Activated T-helper 1 cell treated with anti-CD3 and anti-CD28 coated beads, Interleukin-2, amount 50 U/mL, for 16 hours (primary cell): ENCODE data around the gene RSPO4.
"Not testable (repeated sequence)": the region's sequence is repeated elsewhere in the genome, so short reads cannot be mapped to it uniquely, and the experiment has no call there.

Experiments
- DNase-seq, 2 donors: peaks; one replicate each; pipeline ENCODE4 v3.0.0-alpha.2; 2020; ENCODE audit warnings: low read depth in 1 of 2, low spot score in 1 of 2

The RSPO4 gene

DNA sequence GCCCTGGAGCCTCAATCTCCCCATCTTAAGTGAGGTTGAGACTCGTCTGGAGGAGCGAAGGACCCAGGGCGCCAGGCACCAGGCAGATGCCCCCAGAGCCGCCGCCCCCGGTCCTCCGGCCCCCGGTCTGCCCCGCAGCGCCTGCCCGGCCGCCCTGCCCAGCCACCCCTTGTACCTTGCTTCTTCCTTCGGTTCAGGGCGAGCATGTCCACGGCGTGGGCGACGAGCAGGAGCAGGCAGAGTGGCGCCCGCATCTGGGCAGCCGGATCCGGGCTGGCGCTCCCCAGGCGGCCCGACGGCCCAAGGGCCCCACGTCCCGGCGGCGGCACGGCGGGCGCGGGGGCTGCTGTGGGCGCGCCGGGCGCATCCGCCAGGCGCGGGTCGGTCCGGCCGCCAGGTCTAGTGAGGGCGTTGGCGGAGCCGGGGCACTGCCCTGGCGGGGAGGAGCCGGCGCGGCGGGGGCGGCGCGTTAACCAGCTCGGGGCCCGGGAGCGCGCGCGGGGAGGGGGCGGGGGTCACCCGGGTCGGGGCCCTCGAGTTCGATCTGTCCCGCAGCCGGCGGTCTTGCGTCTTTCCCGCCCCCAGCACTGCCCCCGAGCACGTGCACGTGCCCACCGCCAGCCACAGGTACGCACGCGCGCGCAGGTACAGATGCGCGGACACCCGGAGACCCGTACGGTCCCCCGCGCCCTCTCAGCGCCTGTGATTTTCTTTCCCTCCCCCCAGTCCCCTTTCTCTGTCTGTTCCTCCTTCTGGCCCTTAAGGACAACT is at the start of gene RSPO4:
Gene RSPO4, minus strand, starts transcription at position 401 of the 771 bp plus-strand sequence. Its CDS starts 147 bp downstream, at position 254.
- no peak for DNase-seq

DNA sequence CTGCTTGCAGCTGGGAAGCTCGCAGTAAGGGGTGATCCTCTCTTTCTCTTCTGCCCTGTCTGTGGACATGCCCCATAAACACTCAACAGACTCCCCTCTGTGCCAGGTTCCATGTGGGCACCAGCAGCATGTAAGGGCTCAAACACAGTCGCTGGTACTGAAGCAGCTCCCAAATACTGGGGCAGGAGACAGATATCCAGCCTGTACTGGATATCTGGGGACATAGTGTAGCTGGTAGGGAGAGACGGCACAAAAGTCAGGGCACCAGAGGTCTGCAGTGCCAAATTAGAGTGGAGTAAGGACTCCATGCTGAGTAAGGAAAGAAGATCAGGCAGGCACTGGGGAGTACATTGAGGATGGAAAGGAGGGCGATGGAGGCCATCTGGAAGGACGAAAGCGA is 48.3 kb upstream of the RSPO4 start:
- DNase-seq, result no peak

DNA sequence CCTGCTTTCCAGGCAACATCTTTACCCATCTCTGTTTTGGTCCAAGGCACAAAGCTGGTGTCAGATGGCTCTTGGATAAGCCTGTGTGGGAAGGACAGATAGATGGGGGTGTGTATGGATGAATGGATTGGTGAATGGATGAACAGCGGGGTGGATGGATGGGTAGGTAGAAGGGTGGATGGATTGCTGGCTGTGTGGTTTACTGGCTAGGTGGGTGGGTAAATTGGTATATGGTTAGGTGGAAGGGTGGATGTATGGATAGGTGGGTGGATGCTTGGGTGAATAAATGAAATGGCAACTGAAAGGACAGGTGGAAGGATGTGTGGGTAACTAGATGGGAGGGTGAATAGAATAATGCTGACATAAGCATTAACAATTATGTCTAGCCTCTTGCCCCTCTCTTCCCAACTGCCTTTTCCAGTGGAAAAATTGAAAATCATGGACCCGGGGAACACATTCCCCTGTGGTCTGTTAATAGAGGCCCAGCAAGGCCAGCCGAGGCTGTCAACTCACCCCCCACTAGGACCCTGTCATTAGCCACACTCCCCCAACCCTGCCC is 43.8 kb upstream of the RSPO4 start:
- DNase-seq, result no peak

DNA sequence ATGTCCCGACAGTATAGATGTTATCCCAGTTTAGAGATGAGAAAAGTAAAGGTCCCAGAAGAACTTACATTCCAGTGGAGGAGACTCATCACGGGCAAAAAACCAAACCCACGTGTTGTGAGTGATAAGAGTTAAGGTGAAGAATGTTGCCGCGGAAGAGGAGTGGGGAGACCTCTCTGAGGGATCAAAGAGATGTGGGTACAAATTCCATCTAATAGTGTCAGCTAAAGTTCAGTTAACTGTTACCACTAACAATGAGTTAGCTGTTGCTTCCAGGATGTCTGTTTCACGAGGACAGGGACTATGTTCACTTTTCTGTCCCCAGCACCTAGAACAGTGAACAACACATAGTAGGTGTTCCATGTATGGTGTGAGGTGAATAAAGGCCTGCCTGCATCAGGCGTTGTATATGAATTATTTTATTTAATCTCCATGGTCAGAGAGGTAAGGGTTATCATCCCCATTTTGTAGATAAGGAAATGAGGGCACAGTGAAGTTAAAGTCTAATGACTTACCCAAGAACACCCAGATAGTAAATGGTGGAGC is 39.8 kb upstream of the RSPO4 start:
- DNase-seq, result no peak

DNA sequence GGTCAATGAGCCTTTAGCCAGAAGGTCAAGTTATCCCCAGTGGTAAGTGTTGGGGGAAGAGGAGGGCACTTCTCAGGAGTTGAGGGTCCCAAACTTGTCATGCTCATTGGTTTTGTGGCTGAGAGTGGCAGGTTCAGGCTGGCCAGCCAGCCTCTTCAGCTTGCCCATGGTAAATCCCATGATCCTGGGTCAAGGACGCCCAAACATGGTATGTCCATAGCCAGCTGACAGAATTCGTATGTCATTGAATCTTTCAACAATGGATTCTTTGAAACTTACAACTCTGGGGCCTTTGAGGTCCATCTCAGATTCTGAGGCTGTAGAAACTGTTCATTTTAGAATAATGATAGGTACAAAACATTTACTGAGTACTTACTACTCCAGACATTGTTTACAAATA is 36.1 kb upstream of the RSPO4 start:
- DNase-seq, result no peak

DNA sequence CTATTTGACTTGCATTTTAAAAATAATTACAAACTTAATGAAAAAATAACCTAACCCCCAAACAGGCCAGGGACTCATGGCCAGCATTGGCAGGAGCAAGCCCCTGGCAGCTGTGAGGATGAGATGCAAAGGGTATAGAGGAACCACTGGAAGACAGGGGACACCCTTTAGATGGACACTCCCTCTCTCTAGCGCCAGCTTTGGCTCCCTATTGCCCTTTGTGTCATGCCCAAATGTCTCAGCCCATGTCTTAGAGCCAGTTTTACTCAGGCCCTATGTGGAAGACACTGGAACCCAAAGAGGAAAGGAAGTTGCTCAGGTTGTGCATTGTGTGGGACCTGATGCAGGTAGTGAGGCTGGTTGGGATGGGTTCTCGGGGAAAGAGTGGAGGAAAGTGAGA is 34.9 kb upstream of the RSPO4 start:
- DNase-seq, result no peak

DNA sequence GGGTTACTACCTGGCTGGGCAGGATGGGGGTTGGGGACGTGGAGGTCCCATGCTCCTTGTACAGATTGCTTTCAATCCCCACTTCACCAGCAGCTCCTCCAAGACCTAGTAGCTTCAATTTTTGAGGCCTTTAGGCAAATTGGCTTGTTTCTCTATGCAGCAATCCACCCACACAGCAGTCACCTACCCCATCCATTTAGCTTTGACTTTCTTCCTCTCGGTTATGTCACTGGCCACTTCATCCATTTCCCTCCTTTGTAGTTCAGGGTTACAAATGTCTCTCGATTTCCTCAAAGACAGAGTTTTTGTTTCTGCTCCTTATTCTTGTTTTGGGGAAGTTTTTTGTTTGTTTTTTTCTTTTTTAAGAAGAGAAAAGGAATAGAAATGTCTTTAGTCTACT is 33.4 kb upstream of the RSPO4 start:
- no peak for DNase-seq

DNA sequence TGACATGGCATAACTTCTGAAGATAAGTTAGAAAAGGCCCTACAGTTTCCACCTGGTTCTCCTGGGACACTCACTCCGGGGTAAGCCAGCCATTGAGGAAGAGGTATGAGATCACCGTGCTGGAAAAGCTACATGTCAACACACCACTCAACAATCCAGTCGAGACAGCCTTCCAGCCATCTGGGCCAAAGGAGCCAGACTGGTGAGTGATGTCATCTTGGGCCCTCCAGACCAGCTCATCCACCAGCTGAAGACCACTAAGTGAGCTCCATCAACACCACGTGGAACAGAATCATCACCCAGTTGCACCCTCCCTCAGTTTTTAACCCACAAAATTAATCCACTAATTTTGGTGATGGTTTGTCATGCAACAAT is 32.3 kb upstream of the RSPO4 start:
- no peak for DNase-seq

DNA sequence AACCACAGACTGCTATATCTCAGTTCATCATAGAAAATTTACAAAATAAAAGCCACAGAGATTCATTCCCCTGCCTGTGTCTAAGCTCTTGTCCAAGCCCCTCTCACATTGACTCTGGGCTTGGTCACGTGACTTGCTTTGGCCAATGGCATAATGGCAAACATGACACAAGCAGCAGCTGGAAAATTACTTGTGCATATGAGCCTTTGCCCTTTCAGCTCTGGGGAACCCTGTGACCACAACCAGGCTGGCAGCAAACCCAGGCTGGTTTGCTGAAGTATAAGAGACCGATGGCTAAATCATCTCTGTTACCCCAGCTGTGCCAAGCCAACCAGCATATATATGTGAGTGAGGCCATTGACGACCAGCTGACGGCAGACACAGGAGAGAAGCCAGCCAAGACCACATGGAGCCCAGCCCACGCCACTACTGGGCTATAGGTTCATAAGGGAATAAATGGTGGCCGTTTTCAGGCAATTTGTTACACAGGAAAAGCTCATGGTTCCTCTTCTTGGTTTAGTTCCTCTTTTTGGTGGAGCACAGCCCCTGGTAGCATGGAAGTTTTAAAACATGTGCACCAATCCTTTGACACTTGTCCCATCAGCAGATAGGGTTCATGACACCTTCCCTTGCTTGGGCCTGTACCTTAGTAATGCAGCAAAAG is 31.8 kb upstream of the RSPO4 start:
- no peak for DNase-seq

DNA sequence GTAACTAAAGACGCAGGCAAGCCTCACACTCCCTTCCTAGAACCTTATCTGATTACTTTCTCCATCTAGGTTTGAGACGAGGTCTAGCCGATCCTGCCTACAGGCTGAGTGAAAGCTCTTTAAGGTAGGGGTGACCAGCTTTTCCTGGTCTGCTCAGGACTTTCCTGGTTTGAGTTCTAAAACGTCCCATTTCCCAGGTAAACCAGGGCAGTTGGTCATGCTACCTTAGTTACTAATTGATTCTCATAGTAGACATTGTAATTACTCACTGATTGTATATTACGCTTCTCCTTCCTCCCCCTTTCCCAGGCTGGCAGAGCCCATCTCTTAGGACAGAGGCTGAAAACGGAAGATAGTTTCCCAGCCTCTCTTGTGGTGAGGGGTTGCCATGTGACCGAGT is 27.9 kb upstream of the RSPO4 start:
- DNase-seq, result no peak

DNA sequence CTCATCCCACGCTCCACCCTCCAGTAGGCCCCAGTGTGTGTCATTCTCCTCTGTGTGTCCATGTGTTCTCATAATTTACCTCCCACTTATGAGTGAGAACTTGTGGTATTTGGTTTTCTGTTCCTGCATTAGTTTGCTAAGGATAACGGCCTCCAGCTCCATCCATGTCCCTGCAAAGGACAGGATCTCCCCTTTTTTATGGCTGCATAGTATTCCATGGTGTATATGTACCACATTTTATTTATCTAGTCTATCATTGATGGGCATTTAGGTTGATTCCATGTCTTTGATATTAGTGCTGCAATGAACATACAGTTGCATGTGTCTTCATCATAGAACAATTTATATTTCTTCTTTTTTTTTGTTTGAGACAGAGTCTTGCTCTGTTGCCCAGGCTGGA is 24.1 kb upstream of the RSPO4 start:
- DNase-seq, result not testable (repeated sequence)

DNA sequence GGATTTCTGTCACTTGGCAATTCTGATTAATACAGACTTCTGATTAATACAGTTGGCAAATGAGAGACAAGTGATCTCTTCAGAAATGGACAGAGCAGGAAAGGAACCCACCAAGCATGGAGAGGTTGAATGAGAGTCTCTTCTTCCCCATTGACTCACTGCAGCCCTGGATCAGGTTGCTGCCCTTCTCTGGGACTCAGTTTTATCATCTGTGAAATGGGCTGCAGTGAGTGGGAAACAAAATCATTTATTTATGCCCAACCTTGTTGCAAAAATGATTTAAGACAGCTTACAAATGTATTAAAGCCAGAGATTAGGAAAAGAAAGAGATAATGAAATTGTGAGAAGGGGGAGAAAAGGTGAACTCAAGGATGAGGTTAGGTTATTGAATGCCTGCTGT is 20.8 kb upstream of the RSPO4 start:
- no peak for DNase-seq

DNA sequence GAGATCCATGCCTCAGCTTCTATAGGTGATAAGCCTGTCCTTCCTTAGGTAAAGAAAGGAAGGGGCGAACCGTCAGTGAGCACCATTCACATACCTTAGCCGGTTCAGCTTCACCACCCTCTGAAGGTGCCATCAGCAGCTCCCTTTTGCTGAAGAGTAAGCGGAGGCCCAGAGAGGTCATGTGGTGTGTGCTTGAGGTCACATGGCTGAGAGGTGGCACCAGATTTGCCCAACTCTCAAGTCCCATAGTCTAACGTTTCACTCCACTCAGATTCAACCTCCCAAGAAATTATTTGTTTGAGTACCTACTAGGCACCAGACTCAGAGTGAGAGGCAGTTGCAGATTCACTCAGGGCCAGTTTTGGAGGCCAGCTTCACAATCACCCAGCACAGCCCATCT is 18.5 kb upstream of the RSPO4 start:
- no peak for DNase-seq

DNA sequence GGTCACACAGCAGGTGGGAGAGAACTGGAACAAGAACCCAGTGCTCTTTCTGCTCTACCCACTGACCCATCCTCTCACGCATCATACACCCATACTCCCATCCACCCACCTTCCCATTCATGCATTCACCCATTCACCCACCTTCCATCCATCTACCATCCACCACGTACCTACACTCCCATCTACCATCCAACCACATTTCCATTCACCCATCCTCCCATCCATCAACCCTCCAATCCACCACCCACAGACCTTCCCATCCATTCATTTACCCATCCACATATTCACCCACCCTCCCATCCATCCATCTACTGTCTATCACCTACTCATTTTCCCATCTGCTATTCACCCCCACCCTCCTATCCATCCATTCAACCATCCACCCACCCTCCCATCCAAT is 17.2 kb upstream of the RSPO4 start:
- no peak for DNase-seq

DNA sequence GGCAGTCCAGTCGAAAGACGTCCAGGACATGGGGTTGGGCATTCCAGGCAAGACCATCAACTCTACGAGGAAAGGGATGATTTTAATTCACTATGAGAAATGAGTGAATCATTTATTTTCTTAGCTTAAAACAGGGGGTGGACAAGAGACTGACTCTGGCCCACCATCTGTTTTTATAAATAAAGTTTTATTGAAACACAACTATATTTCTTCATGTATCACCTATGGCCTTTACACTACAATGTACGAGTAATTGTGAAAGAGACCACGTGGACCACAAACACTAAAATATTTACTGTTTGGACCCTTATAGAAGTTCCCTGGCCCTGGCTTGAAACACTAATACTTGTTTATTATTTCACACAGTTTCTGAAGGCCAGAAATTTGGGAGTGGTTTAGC is 15.6 kb upstream of the RSPO4 start:
- DNase-seq, result no peak

DNA sequence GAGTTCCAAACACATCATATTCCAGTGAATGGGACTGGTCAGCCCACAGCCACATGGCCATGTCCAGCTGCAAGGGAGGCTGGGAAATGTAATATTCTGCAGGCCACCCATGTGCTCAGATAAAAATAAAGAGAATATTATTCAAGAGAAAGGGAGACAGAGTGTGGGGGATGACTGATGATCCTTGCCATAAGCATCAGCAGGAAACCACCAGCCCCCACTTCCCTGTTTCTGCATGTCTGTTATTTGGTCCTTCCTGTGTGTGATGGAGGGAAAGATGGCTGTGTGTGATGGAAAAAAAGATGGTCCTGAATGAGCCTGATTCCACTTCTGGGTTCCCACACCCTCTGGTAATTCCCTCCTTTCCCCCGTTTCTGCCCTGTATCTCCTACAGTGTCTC is 13.1 kb upstream of the RSPO4 start:
- DNase-seq, result no peak

DNA sequence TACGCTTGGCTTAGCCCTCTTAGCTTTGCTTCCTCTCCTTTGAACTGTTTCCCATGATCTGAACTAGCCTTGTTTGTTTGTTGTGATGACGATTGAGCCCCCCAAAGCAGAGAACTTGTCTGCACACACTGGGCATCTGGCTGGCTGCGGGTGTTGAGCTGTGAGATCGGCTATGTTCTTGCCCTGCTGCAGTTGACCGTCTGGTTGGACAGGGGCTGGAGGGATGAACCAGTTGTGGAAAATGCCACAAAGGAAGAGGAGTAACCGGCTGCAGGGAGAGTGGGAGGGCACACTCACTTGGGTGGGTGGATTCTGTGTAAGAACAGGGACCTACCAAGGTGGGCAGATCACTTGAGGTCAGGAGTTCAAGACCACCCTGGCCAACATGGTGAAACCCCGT is 12.4 kb upstream of the RSPO4 start:
- no peak for DNase-seq

DNA sequence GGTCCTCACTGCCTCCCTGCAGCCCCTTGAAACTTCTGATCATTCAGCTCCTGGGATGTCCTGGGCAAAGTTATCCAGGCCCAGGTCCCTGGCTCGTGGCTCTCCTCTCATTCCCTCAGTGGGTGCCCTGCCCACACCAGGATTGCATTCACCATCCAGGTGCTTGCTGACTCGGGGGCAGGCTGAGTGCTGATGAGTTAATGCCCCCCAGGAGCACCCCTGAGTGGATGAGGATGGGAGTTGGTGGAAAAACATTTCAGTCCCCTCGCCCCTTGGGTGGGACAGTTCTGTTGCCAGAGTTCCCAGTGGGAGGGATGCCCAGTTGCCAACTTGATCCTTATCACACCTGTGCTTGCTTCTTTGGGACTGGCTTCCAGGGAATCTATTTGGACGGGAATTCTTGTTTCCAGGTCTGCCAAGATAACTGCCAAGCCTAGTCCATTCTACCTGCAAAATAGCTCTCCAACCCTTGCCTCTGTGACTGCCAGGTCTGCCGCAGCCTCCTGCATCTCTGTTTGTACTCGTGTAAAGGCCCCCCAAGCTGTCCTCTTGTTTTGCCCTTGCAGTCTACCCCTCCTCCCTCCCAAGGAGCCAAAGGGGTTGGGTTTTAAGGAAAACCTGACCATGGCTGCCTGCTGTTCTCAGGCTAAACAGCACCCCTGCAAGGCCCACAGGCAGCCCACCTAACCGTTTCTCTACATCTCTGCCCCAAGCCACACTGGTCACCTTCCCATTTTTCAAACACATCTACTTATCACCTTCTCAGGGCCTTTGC is 11.6 kb upstream of the RSPO4 start:
- no peak for DNase-seq

DNA sequence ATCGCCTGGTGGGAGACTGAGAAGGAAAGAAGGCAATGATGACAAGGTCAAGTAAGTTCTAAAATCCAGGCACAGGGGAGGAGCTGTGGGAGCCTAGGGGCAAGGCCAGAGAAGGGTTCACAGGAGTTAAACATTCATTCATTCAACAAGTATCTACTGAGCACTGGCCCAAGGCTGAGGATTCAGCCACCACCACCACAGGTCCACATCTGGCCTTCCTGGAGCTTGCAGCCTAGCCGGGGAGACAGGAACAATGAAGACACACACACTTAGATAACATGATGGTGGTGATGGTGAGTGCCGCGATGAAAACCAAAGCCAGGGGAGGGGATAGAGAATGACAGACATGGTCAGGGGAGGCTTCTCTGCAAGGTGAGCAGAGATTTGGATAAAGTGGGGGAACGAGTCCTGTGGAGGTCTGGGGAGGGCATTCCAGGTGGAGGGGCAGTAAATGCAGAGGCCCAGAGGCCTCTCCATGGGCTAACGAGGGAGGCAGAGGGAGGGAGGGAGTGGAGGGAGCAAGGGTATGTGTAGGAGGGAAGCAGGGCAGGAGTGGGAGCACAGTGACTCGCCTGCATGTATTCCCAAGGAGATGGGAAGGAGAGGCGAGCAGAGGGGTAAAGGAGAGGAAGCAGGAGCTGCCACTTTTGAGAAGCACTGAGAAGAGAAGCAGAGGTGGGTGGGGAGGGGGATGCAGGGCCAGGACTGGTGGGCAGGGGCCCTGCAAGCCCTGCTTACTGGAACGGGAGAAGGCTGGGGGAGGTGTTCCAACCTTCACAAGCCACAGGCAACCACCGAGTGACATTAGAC is 10.5 kb upstream of the RSPO4 start:
- DNase-seq, result no peak

DNA sequence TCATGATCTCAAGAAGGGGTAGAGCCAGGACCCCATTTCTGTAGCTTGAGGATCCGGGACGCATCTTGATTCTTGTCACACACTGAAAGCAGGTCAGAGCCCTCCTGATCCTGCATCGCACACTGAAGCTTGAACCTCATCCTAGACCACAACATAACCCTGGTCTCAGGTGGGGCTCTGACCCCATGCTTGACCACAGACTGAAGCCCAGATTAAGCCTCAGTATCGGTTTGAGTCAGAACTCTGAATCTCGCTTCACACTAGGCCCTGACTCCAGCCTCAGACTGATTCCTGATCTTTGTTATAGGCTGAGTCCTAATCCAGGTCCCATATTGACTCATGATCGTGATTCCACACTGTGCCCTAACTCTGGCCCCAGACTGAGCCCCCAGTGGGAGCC is 8.5 kb upstream of the RSPO4 start:
- no peak for DNase-seq
